ENCODE data around the gene MOB3A. TPM values are rescaled to one million over a fixed set of nuclear protein-coding genes. Genes with fewer than 3 reads are reported as not detected.
"Not testable (repeated sequence)": the region's sequence is repeated elsewhere in the genome, so short reads cannot be mapped to it uniquely, and the experiment has no call there.

MOB3A gene
- total and polyA plus RNA-seq, 2 experiments from 2014 or later, result 53.1 to 53.7 TPM

DNA sequence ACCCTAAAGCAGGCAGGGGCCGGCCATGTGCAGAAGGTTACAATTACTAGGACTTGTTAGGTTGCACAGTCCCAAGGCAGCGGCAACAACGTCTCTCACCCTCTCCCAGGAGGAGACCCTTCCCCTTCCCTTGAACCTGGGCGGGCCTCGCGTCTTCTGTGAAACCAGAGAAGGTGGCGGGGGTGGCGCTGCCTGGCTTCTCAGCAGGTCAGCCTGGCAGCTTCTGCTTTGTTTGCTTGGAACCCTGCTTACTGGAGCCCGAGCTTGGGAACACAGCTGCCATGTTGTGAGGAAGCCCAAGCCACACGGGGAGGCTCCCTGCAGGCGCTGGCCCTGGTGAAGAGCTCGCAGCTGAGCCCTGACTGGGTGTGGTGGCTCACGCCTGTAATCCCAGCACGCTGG is 60.5 kb downstream of the MOB3A start:
- Histone ChIP-seq H3K4me3 (no peak overlapping the region), H2AFZ (no peak overlapping the region)

DNA sequence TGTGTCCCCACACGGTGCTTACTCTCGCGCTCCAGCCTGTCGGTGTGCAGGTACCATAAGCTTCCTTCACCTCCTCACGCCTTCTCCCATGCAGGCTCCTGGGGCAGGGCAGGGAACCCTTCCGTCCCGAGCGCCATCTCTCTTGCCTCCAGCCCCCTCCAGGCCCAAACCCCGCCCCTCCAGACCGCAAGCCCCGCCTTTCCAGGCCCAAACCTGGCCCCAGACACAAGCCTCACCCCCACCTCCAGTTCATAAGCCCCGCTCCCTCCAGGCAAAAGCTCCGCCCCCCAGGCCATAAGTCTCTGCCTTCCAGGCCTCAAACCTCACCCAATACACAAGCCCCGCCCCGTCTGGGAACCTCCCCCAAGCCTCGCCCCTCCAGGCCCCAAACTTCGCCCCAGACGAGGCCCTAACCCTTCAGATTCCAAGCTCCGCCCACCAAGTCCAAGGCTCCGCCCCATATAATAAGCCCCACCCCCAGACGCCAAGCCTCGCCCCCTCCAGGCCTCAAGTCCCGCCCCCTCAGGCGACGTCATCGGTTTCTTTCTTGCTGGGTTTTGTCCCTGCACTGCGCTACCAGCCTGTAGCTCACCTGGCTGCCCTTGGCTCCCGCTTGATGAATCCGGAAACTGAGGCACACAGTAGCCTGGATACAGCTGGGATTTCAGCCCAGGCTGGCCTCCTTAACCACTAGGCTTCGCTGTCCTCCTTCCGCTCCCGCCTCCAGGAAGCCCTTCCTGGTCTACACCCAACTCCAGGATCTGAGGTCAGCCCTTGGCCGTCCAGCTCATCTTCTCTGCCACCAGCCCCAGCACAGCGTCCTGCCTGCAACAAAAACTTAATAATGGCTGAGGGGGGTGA is 61.2 kb downstream of the MOB3A start:
- peak; percentile 70 for DNase-seq
- Histone ChIP-seq H3K79me2 (ENCODE audit: insufficient read depth) (no peaks in the 10 kb centered on the region), H3K9me2 (ENCODE audit: insufficient read depth) (no peaks in the 10 kb centered on the region), H3K4me1 (ENCODE audit: insufficient read depth) (peaks cover 10% of the 10 kb centered on the region), H2AFZ (no peak overlapping the region), H3K9ac (no peak overlapping the region), H3F3A (ENCODE audit: insufficient read depth) (peaks cover 10% of the 10 kb centered on the region), H4K20me1 (ENCODE audit: insufficient read depth) (no peaks in the 10 kb centered on the region), H3K4me3 (no peak overlapping the region), H3K36me3 (ENCODE audit: low read depth) (no peaks in the 10 kb centered on the region; the same call in 1 of the 2 replicates), H3K4me2 (ENCODE audit: unreplicated experiment) (no peak overlapping the region), H3K27ac (no peak overlapping the region), H3K9me3 (ENCODE audit: low read depth) (no peaks in the 10 kb centered on the region), H3K27me3 (replicated peaks; ENCODE audit: insufficient read depth) (no peaks in the 10 kb centered on the region)
- 42 to 48% methylated on average over 17 to 34 of the region's 34 CpGs for WGBS, 2 experiments (ENCODE audit: low coverage in 1 of 2, low lambda C conversion rate in 2 of 2, missing lambda C conversion rate in 2 of 2)
- in situ Hi-C loops (cut with MboI), result no loop called here
- TF ChIP-seq EZH2 (IDR thresholded peaks at IDR 0.05; ENCODE audit: insufficient read depth, poor library complexity, severe bottlenecking), result no peak
- no peak for TF ChIP-seq EZH2phosphoT487 (IDR thresholded peaks at IDR 0.05; ENCODE audit: insufficient read depth, low read depth)

More for the DNA sequence above, 60.5 kb downstream of the MOB3A start:
- TF ChIP-seq EZH2phosphoT487 (IDR thresholded peaks at IDR 0.05; ENCODE audit: insufficient read depth, low read depth) (no peak), EZH2 (IDR thresholded peaks at IDR 0.05; ENCODE audit: insufficient read depth, poor library complexity, severe bottlenecking) (no peak)
- no peak overlapping the region for H3K4me2 ChIP-seq (ENCODE audit: unreplicated experiment)
- H3F3A ChIP-seq (ENCODE audit: insufficient read depth), result peaks cover 10% of the 10 kb centered on the region
- no peaks in the 10 kb centered on the region for H3K27me3 ChIP-seq (replicated peaks; ENCODE audit: insufficient read depth)
- H4K20me1 ChIP-seq (ENCODE audit: insufficient read depth), result no peaks in the 10 kb centered on the region
- peaks cover 10% of the 10 kb centered on the region for H3K4me1 ChIP-seq (ENCODE audit: insufficient read depth)
- no peaks in the 10 kb centered on the region for H3K9me3 ChIP-seq (ENCODE audit: low read depth)
- no peak overlapping the region for H3K9ac ChIP-seq
- H3K36me3 ChIP-seq (ENCODE audit: low read depth), result no peaks in the 10 kb centered on the region; the same call in 1 of the 2 replicates
- in situ Hi-C loops (cut with MboI), result no loop called here
- no peaks in the 10 kb centered on the region for H3K9me2 ChIP-seq (ENCODE audit: insufficient read depth)
- no peak overlapping the region for H3K27ac ChIP-seq
- 79 to 84% methylated on average over 14 of the region's 14 CpGs for WGBS, 2 experiments (ENCODE audit: low coverage in 1 of 2, low lambda C conversion rate in 2 of 2, missing lambda C conversion rate in 2 of 2)
- DNase-seq, result no peak
- H3K79me2 ChIP-seq (ENCODE audit: insufficient read depth), result no peaks in the 10 kb centered on the region

- H2AFZ ChIP-seq; H3K9ac ChIP-seq; H4K20me1 ChIP-seq (ENCODE audit: insufficient read depth); H3K27me3 ChIP-seq (replicated peaks; ENCODE audit: insufficient read depth); H3K4me2 ChIP-seq (ENCODE audit: unreplicated experiment); H3K36me3 ChIP-seq (ENCODE audit: low read depth); in situ Hi-C loops (cut with MboI); H3K9me2 ChIP-seq (ENCODE audit: insufficient read depth); H3K9me3 ChIP-seq (ENCODE audit: low read depth); H3K27ac ChIP-seq; H3K4me3 ChIP-seq; DNase-seq; H3K79me2 ChIP-seq (ENCODE audit: insufficient read depth): not testable (repeated sequence)
- H3F3A ChIP-seq (ENCODE audit: insufficient read depth), result peaks cover 10% of the 10 kb centered on the region
- H3K4me1 ChIP-seq (ENCODE audit: insufficient read depth), result peaks cover 11% of the 10 kb centered on the region
- 93 to 95% methylated on average over 15 of the region's 15 CpGs for WGBS, 2 experiments (ENCODE audit: low coverage in 1 of 2, low lambda C conversion rate in 2 of 2, missing lambda C conversion rate in 2 of 2)
These were observed 61.9 kb downstream of the MOB3A start for GRCh38 chr19:2034253-2034652.

DNA sequence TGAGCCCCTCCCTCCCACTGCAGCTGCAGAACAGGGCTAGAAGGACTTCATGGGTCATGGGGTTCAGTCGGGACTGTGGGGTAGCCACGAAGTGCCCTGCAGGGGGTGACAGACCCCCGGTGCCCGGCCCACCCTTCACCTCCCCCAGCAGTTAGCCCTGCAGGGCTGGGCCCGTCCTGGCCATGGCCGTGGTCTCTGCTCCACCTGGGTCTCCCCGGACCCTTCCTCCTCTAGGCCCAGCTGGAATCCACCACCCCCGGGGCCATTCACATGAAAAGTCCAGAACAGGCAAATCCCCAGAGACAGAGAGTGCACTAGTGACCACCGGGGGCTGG is 62.3 kb downstream of the MOB3A start:
- Histone ChIP-seq H3F3A (ENCODE audit: insufficient read depth) (peaks cover 10% of the 10 kb centered on the region), H3K4me2 (ENCODE audit: unreplicated experiment) (no peak overlapping the region), H3K79me2 (ENCODE audit: insufficient read depth) (no peaks in the 10 kb centered on the region), H3K9me2 (ENCODE audit: insufficient read depth) (no peaks in the 10 kb centered on the region), H3K27me3 (replicated peaks; ENCODE audit: insufficient read depth) (no peaks in the 10 kb centered on the region), H3K9ac (no peak overlapping the region), H4K20me1 (ENCODE audit: insufficient read depth) (no peaks in the 10 kb centered on the region), H3K9me3 (ENCODE audit: low read depth) (no peaks in the 10 kb centered on the region), H3K36me3 (ENCODE audit: low read depth) (no peaks in the 10 kb centered on the region), H3K4me3 (no peak overlapping the region), H2AFZ (no peak overlapping the region), H3K4me1 (ENCODE audit: insufficient read depth) (peaks cover 15% of the 10 kb centered on the region), H3K27ac (no peak overlapping the region)
- TF ChIP-seq EZH2phosphoT487 (IDR thresholded peaks at IDR 0.05; ENCODE audit: insufficient read depth, low read depth) (no peak), EZH2 (IDR thresholded peaks at IDR 0.05; ENCODE audit: insufficient read depth, poor library complexity, severe bottlenecking) (no peak)
- in situ Hi-C loops (cut with MboI), result no loop called here
- 58 to 87% methylated on average over 2 to 9 of the region's 9 CpGs for WGBS, 2 experiments (ENCODE audit: low coverage in 1 of 2, low lambda C conversion rate in 2 of 2, missing lambda C conversion rate in 2 of 2)
- no peak for DNase-seq
